ENCODE results near the gene MAT2B. TPM values are rescaled to one million over a fixed set of nuclear protein-coding genes. Genes with fewer than 3 reads are reported as not detected.

MAT2B gene
- total RNA-seq, 6 experiments from 2014 or later: 21.6 to 40.7 (median 26.6) TPM

- intact Hi-C loops (cut with DNase I): no loop called here
- H3K4me1 ChIP-seq: peaks cover 0 to 57% (median 17%) of the 10 kb centered on the region in 4 donors
- no peaks in the 10 kb centered on the region for H3K9me3 ChIP-seq
- H3K27ac ChIP-seq: peak overlapping the region; percentile 51 to 99 (median 97)
- no peak for TF ChIP-seq CTCF (IDR thresholded peaks at IDR 0.05)
- no peak for TF ChIP-seq POLR2A (IDR thresholded peaks at IDR 0.05)
- WGBS (ENCODE audit: insufficient coverage, low coverage, low lambda C conversion rate, missing lambda C conversion rate): 9% methylated on average over 5 of the region's 5 CpGs
- peaks cover 0 to 18% (median 11%) of the 10 kb centered on the region in 4 donors for H3K36me3 ChIP-seq
- peak overlapping the region in 1 of 3 donors; percentile 23 for H3K4me3 ChIP-seq
- no peak for DNase-seq
- ATAC-seq: no peak
- H3K27me3 ChIP-seq: no peaks in the 10 kb centered on the region
These were observed 3.3 kb downstream of the MAT2B start for GRCh38 chr5:163508753-163509152.

GRCh38 chr5:163509291-163509951, 4.0 kb downstream of the MAT2B start:
- 8% methylated on average over 7 of the region's 7 CpGs for WGBS (ENCODE audit: insufficient coverage, low coverage, low lambda C conversion rate, missing lambda C conversion rate)
- ATAC-seq (peak; percentile 1 to 30 (median 14)), DNase-seq (peak in 1 of 3 donors; percentile 69)
- no peaks in the 10 kb centered on the region for H3K9me3 ChIP-seq
- H3K4me3 ChIP-seq: peak overlapping the region in 2 of 3 donors; percentile 12 to 23
- intact Hi-C loops (cut with DNase I): no loop called here
- H3K36me3 ChIP-seq: peaks cover 0 to 25% (median 14%) of the 10 kb centered on the region in 4 donors
- H3K27me3 ChIP-seq: no peaks in the 10 kb centered on the region
- peaks cover 0 to 50% (median 14%) of the 10 kb centered on the region in 4 donors for H3K4me1 ChIP-seq
- TF ChIP-seq CTCF (IDR thresholded peaks at IDR 0.05) (no peak), POLR2A (IDR thresholded peaks at IDR 0.05) (no peak)
- H3K27ac ChIP-seq: peak overlapping the region; percentile 51 to 99 (median 97)

GRCh38 chr5:163512526-163512925, 7.1 kb downstream of the MAT2B start:
- TF ChIP-seq POLR2A (IDR thresholded peaks at IDR 0.05) (no peak), CTCF (IDR thresholded peaks at IDR 0.05) (no peak)
- Histone ChIP-seq H3K36me3 (peaks cover 0 to 56% (median 29%) of the 10 kb centered on the region in 4 donors), H3K27ac (peak overlapping the region in 1 of 3 donors; percentile 41), H3K4me1 (peaks cover 0 to 42% (median 11%) of the 10 kb centered on the region in 4 donors), H3K4me3 (no peak overlapping the region), H3K9me3 (no peaks in the 10 kb centered on the region), H3K27me3 (no peaks in the 10 kb centered on the region)
- 68% methylated on average over 3 of the region's 5 CpGs for WGBS (ENCODE audit: insufficient coverage, low coverage, low lambda C conversion rate, missing lambda C conversion rate)
- peak in 1 of 4 donors; percentile 22 for ATAC-seq
- intact Hi-C loops (cut with DNase I): no loop called here
- no peak for DNase-seq

- Histone ChIP-seq H3K27me3 (no peaks in the 10 kb centered on the region), H3K36me3 (peaks cover 0 to 7% (median under 1%) of the 10 kb centered on the region in 4 donors), H3K4me3 (no peak overlapping the region), H3K27ac (no peak overlapping the region), H3K4me1 (no peaks in the 10 kb centered on the region), H3K9me3 (no peaks in the 10 kb centered on the region)
- TF ChIP-seq CTCF (IDR thresholded peaks at IDR 0.05): no peak
- TF ChIP-seq POLR2A (IDR thresholded peaks at IDR 0.05): no peak
- intact Hi-C loops (cut with DNase I): no loop called here
- 100% methylated on average over 1 of the region's 1 CpG for WGBS (ENCODE audit: insufficient coverage, low coverage, low lambda C conversion rate, missing lambda C conversion rate)
- ATAC-seq: no peak
- DNase-seq: no peak
These were observed 19.7 kb downstream of the MAT2B start for GRCh38 chr5:163525096-163525495.
